Left lung (tissue), 14 donors: Measurements from ENCODE around the gene DCUN1D3. TPM values are rescaled to one million over a fixed set of nuclear protein-coding genes. Genes with fewer than 3 reads are reported as not detected.
"Not testable (repeated sequence)": the region's sequence is repeated elsewhere in the genome, so short reads cannot be mapped to it uniquely, and the experiment has no call there.

ENCODE experiments used
- ATAC-seq: fragments of 200-7000 bp; cut with Tn5 transposase; one replicate; pipeline ENCODE4 v1.9.1; 2020; ENCODE audit warnings: moderate library complexity
- DNase-seq, 4 donors: peaks; one replicate each; pipeline ENCODE4 v3.0.0-alpha.2; 2013 to 2020
- H3K27ac ChIP-seq, 2 donors: fragments of 200-600 bp; sonication (generic) in 1 of 2; one replicate each; pipeline versions ENCODE4 v1.5.0 to v1.8.0; 2020 to 2021
- H3K27me3 ChIP-seq, 2 donors: fragments of 200-600 bp; sonication (generic) in 1 of 2; one replicate each; pipeline versions ENCODE4 v1.5.0 to v1.8.0; 2020 to 2021
- H3K36me3 ChIP-seq, 2 donors: fragments of 200-600 bp; sonication (generic) in 1 of 2; one replicate each; pipeline versions ENCODE4 v1.5.0 to v1.8.0; 2020 to 2021
- H3K4me1 ChIP-seq, 2 donors: fragments of 200-600 bp; one replicate each; pipeline ENCODE4 v1.8.0; 2021
- H3K4me3 ChIP-seq, 2 donors: fragments of 200-600 bp; sonication (generic) in 1 of 2; one replicate each; pipeline versions ENCODE4 v1.5.0 to v1.8.0; 2020 to 2021; ENCODE audit warnings: mild to moderate bottlenecking in 1 of 2
- H3K9me3 ChIP-seq, 2 donors: fragments of 200-600 bp; sonication (generic) in 1 of 2; one replicate each; pipeline versions ENCODE4 v1.5.0 to v1.8.0; 2020 to 2021
- intact Hi-C, 2 donors: fragments of 100-400 bp; cut with DNase I; formaldehyde crosslinking; loops; one replicate each; pipeline versions ENCODE4 v1.11.2 to v1.14.2; 2022
- long read RNA-seq, 12 donors: library from polyadenylated mRNA in 2 of 12; unstranded in 2 of 12; transcript quantifications; one replicate each; pipeline ENCODE4 v2.0.0 and lab custom pipeline, GENCODE V29; 2019 to 2026
- polyA plus RNA-seq, 6 donors: library from polyadenylated mRNA; unstranded; fragments of 120-200 nt; gene quantifications; one replicate each; pipeline ENCODE4 v1.2.1, GENCODE V29; 2013; ENCODE audit not compliant: insufficient read length in 6 of 6
- total RNA-seq, 2 donors: library from RNA; stranded (reverse); fragmentation: NEBNext Ultra II Directional; extraction: Animal tissue kit (Norgen Biotek cat#: 25700); gene quantifications; one replicate each; pipeline ENCODE4 v1.2.1, GENCODE V29; 2021
- TF ChIP-seq, protein P1 (sequence below), 2 donors: fragments of 200-600 bp; sonication (generic) in 1 of 2; IDR thresholded peaks; one replicate each; pipeline versions ENCODE4 v1.5.0 to v1.8.0; 2021; ENCODE audit warnings: antibody characterized with exemption in 2 of 2
- donor health status: DM: no; HTN: yes; CAD: no.
- donor health status: DM: no; HTN: no; CAD: no.

DCUN1D3 gene, protein sequence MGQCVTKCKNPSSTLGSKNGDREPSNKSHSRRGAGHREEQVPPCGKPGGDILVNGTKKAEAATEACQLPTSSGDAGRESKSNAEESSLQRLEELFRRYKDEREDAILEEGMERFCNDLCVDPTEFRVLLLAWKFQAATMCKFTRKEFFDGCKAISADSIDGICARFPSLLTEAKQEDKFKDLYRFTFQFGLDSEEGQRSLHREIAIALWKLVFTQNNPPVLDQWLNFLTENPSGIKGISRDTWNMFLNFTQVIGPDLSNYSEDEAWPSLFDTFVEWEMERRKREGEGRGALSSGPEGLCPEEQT
- 10 to 100 TPM; 26.5 to 27.1 TPM for total RNA-seq
- 1 to 10 TPM; 8.5 to 10.0 (median 9.9) TPM for polyA plus RNA-seq
- long read RNA-seq, donor 1, full-length matches to known transcripts = 1 of 11 reads
- long read RNA-seq, donor 1, partial matches to known transcripts = 0 of 11 reads
- long read RNA-seq, donor 1, other reads (novel, unspliced or antisense) = 10 of 11 reads
- long read RNA-seq, donor 2, full-length matches to known transcripts = 1 of 62 reads
- long read RNA-seq, donor 2, partial matches to known transcripts = 52 of 62 reads
- long read RNA-seq, donor 2, other reads (novel, unspliced or antisense) = 9 of 62 reads
- long read RNA-seq, donor 3, full-length matches to known transcripts = 2 of 2 reads
- long read RNA-seq, donor 3, partial matches to known transcripts = 0 of 2 reads
- long read RNA-seq, donor 3, other reads (novel, unspliced or antisense) = 0 of 2 reads
- long read RNA-seq, donor 4 = 0 reads
- long read RNA-seq, donor 5, full-length matches to known transcripts = 1 of 1 reads
- long read RNA-seq, donor 5, partial matches to known transcripts = 0 of 1 reads
- long read RNA-seq, donor 5, other reads (novel, unspliced or antisense) = 0 of 1 reads
- long read RNA-seq, donor 6, full-length matches to known transcripts = 1 of 1 reads
- long read RNA-seq, donor 6, partial matches to known transcripts = 0 of 1 reads
- long read RNA-seq, donor 6, other reads (novel, unspliced or antisense) = 0 of 1 reads
- long read RNA-seq, donor 7, full-length matches to known transcripts = 1 of 1 reads
- long read RNA-seq, donor 7, partial matches to known transcripts = 0 of 1 reads
- long read RNA-seq, donor 7, other reads (novel, unspliced or antisense) = 0 of 1 reads
- long read RNA-seq, donor 8, full-length matches to known transcripts = 1 of 1 reads
- long read RNA-seq, donor 8, partial matches to known transcripts = 0 of 1 reads
- long read RNA-seq, donor 8, other reads (novel, unspliced or antisense) = 0 of 1 reads
- long read RNA-seq, donor 9 = 0 reads
- long read RNA-seq, donor 10, full-length matches to known transcripts = 3 of 6 reads
- long read RNA-seq, donor 10, partial matches to known transcripts = 0 of 6 reads
- long read RNA-seq, donor 10, other reads (novel, unspliced or antisense) = 3 of 6 reads
- long read RNA-seq, donor 11 = 0 reads
- long read RNA-seq, donor 12, full-length matches to known transcripts = 1 of 7 reads
- long read RNA-seq, donor 12, partial matches to known transcripts = 6 of 7 reads
- long read RNA-seq, donor 12, other reads (novel, unspliced or antisense) = 0 of 7 reads

- TF ChIP-seq, protein P1, sequence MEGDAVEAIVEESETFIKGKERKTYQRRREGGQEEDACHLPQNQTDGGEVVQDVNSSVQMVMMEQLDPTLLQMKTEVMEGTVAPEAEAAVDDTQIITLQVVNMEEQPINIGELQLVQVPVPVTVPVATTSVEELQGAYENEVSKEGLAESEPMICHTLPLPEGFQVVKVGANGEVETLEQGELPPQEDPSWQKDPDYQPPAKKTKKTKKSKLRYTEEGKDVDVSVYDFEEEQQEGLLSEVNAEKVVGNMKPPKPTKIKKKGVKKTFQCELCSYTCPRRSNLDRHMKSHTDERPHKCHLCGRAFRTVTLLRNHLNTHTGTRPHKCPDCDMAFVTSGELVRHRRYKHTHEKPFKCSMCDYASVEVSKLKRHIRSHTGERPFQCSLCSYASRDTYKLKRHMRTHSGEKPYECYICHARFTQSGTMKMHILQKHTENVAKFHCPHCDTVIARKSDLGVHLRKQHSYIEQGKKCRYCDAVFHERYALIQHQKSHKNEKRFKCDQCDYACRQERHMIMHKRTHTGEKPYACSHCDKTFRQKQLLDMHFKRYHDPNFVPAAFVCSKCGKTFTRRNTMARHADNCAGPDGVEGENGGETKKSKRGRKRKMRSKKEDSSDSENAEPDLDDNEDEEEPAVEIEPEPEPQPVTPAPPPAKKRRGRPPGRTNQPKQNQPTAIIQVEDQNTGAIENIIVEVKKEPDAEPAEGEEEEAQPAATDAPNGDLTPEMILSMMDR (IDR thresholded peaks at IDR 0.05) = no peak
- DNase-seq = peak; percentile 98 to 100 (median 98)
- Histone ChIP-seq H3K4me3 (peak within 1 kb of the TSS; percentile 64 to 68), H3K36me3 (peaks cover 0 to 9% of the 10 kb centered on the region in 2 donors), H3K4me1 (peaks cover 38 to 80% of the 10 kb centered on the region in 2 donors), H3K9me3 (no peaks in the 10 kb centered on the region), H3K27me3 (no peaks in the 10 kb centered on the region), H3K27ac (peak within 1 kb of the TSS; percentile 97 to 98)
- intact Hi-C loops = no loop called here
- peak; percentile 87 for ATAC-seq
These were observed at the start of gene DCUN1D3, which contains the start of gene LYRM1 for GRCh38 chr16:20900299-20901067. Gene DCUN1D3, minus strand, starts transcription at chr16:20900358. Its CDS starts 37,820 bp downstream, at chr16:20862538. Gene LYRM1, plus strand, starts transcription at chr16:20900771. Its CDS starts 14,785 bp downstream, at chr16:20915556.

DNA sequence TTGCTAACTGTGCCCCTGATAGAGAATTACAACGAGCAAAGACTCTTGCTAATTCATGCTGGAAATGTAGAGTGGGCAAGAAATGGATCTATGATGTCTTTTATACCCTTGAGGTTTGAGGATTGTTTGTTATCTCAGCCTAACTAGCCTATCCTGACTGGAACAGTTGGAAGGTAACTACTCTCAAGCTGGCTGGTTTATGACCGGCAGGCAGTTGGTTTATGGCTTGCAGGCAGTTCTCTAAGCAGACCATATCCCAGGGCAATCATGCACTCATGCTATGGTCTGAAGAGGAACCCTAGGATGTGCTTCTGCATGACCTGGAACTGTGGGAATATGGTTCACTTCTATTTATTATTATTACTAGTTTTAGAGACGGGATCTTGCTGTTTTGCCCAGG lies 49.5 kb upstream of the DCUN1D3 start:
- Histone ChIP-seq H3K4me3 (no peak overlapping the region), H3K4me1 (no peaks in the 10 kb centered on the region), H3K27me3 (no peaks in the 10 kb centered on the region), H3K36me3 (no peaks in the 10 kb centered on the region), H3K9me3 (no peaks in the 10 kb centered on the region), H3K27ac (no peak overlapping the region)
- DNase-seq = no peak
- ATAC-seq = no peak
- TF ChIP-seq, protein P1 (IDR thresholded peaks at IDR 0.05) = no peak
- intact Hi-C loops = no loop called here

DNA sequence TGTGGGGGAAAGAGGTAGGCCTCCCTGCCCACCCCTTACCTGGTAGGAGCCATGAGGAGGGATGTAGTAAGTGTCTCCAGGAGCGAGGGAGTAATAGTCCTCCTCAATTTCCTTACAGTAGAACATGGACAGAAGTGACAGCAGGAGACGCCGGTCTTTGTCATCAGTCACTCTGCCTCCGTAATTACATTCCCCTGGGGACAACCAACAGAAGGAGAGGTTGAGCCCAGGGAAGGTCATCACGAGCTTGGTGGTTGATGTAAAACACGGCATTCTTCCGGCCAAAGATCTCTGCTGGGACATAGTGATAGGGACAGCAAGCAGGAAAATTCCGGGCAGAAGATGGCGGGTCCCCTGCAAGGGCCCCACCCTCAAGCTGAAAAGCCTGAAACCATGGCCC lies 48.3 kb upstream of the DCUN1D3 start:
- Histone ChIP-seq H3K4me1 (no peaks in the 10 kb centered on the region), H3K27me3 (no peaks in the 10 kb centered on the region), H3K9me3 (no peaks in the 10 kb centered on the region), H3K4me3 (no peak overlapping the region), H3K27ac (no peak overlapping the region), H3K36me3 (no peaks in the 10 kb centered on the region)
- intact Hi-C loops = no loop called here
- TF ChIP-seq, protein P1 (IDR thresholded peaks at IDR 0.05) = no peak
- no peak for DNase-seq
- ATAC-seq = no peak

DNA sequence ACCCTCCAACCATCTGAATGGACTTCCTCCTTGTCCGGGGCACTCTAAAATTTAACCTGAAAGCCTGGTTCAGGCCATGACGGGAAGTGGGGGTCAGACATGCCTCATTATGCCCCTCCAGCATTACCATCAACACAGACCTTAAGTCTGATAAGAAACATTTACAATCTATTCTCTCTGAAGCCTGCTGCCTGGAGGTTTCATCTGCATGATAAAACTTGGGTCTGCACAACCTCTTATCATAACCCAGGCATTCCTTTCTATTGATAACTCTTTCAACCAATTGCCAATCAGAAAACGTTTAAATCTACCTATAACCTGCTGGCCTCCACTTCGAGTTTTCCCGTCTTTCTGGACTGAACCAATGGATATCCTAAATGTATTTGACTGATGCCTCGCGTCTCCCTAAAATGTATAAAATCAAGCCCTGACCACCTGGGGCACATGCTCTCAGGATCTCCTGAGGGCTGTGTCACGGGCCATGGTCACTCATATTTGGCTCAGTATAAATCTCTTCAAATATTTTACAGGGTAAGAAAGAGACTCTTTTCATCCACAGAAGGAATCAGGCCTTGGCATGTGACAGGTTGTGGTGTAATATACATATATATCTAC lies 46.0 kb upstream of the DCUN1D3 start:
- no peaks in the 10 kb centered on the region for H3K36me3 ChIP-seq
- TF ChIP-seq, protein P1 (IDR thresholded peaks at IDR 0.05) = no peak
- DNase-seq = no peak
- H3K4me3 ChIP-seq = no peak overlapping the region
- H3K27me3 ChIP-seq = no peaks in the 10 kb centered on the region
- no peak overlapping the region for H3K27ac ChIP-seq
- H3K4me1 ChIP-seq = peaks cover 0 to 7% of the 10 kb centered on the region in 2 donors
- intact Hi-C loops = no loop called here
- H3K9me3 ChIP-seq = no peaks in the 10 kb centered on the region
- no peak for ATAC-seq

GRCh38 chr16:20945575-20945875 lies 45.4 kb upstream of the DCUN1D3 start:
- ATAC-seq, H3K27ac ChIP-seq, H3K9me3 ChIP-seq, intact Hi-C loops, H3K4me3 ChIP-seq, H3K36me3 ChIP-seq, H3K4me1 ChIP-seq, H3K27me3 ChIP-seq, DNase-seq: not testable (repeated sequence)
